ENCODE measurements around the gene MTMR12.

DNA sequence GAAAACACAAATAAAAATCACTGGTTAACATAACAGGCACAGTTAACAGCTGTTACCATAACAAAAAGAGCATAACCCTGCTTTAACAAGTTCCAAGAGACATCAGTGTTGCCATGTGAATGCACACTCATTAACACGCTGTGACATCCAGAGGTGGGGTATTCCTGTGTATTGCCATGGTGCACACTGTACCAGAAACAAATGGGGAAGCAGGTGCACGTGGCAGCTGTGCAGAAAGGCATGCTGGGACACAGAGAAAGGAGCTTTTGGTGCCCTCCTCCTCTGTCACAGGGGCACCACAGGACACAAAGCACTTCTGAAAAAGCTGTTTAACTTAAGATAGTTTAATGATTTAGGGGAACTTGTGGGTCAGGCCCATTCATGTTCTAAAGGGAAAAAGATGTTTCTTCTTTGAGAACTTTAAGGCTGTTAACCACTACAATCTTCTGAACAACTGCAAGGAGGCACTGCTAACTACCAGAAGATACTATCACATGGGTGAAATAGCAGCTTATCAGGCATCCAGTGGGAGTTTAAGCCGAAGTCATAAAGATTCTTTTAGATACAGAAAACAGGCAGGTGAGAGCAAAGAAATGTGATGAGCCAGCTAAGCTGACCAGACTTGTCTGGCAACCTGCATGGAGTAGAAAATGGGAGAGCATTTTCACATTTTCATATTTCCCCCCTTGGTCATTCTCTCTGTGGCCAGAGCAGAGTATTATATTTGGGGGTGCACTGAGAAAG lies 82.2 kb downstream of the MTMR12 start:
- no peak for TF ChIP-seq MAX (IDR thresholded peaks at IDR 0.05)
- TF ChIP-seq CEBPB (IDR thresholded peaks at IDR 0.05), result no peak
- no peak for TF ChIP-seq TAF1 (IDR thresholded peaks at IDR 0.05; ENCODE audit: low read depth)
- no peak for TF ChIP-seq REST (IDR thresholded peaks at IDR 0.05; ENCODE audit: low read depth)
- TF ChIP-seq RAD21 (IDR thresholded peaks at IDR 0.05; ENCODE audit: low read depth), result no peak
- no peak for TF ChIP-seq YY1 (IDR thresholded peaks at IDR 0.05; ENCODE audit: low read depth)
- no peak for TF ChIP-seq EP300 (IDR thresholded peaks at IDR 0.05; ENCODE audit: borderline replicate concordance)
- TF ChIP-seq CREB1 (IDR thresholded peaks at IDR 0.05; ENCODE audit: low read depth), result no peak
- no peak for TF ChIP-seq TEAD4 (IDR thresholded peaks at IDR 0.05)
- no peak for TF ChIP-seq USF1 (IDR thresholded peaks at IDR 0.05)
- TF ChIP-seq NFIC (IDR thresholded peaks at IDR 0.05), result no peak
- no peak for TF ChIP-seq EGR1 (IDR thresholded peaks at IDR 0.05)
- no peak for TF ChIP-seq FOXM1 (IDR thresholded peaks at IDR 0.05; ENCODE audit: borderline replicate concordance, low read depth)

Measured in Ishikawa (cell line).